IMR-90 (cell line): ENCODE results near the gene P2RX7.

ENCODE experiments used
- BHLHE40 ChIP-seq: fragments of 150-350 bp; IDR thresholded peaks from 2 replicates; pipeline ENCODE4 v1.6.1; 2016; ENCODE audit warnings: mild to moderate bottlenecking, low read depth, low read length
- CEBPB ChIP-seq: IDR thresholded peaks from 2 replicates; pipeline ENCODE4 v1.6.1; 2012; ENCODE audit warnings: low read depth, low read length, improper control_type of control experiment
- CTCF ChIP-seq: conservative IDR thresholded peaks from 2 replicates; pipeline ENCODE4 v1.5.1; 2012; ENCODE audit warnings: mild to moderate bottlenecking, low read depth, low read length, improper control_type of control experiment
- ELK1 ChIP-seq: fragments of 150-350 bp; IDR thresholded peaks from 2 replicates; pipeline ENCODE4 v1.6.1; 2016; ENCODE audit warnings: low read depth, mild to moderate bottlenecking, low read length, moderate library complexity, borderline replicate concordance
- FOS ChIP-seq: fragments of 150-350 bp; IDR thresholded peaks from 2 replicates; pipeline ENCODE4 v1.6.1; 2016; ENCODE audit warnings: low read depth, low read length
- MXI1 ChIP-seq: IDR thresholded peaks from 2 replicates; pipeline ENCODE4 v1.6.1; 2012; ENCODE audit warnings: low read depth, mild to moderate bottlenecking, low read length, moderate library complexity, borderline replicate concordance
- POLR2A ChIP-seq: IDR thresholded peaks from 2 replicates; pipeline ENCODE4 v1.6.1; 2012; ENCODE audit warnings: mild to moderate bottlenecking, low read depth, low read length
- RFX5 ChIP-seq: IDR thresholded peaks from 2 replicates; pipeline ENCODE4 v1.8.0; 2012; ENCODE audit warnings: low read depth, mild to moderate bottlenecking, low read length, moderate library complexity
- SMC3 ChIP-seq: fragments of 150-350 bp; IDR thresholded peaks from 2 replicates; pipeline ENCODE4 v1.6.1; 2016; ENCODE audit warnings: low read depth, mild to moderate bottlenecking, antibody characterized with exemption, low read length, moderate library complexity

- TF ChIP-seq ELK1 = no peak
- no peak for TF ChIP-seq CTCF
- no peak for TF ChIP-seq SMC3
- no peak for TF ChIP-seq FOS
- no peak for TF ChIP-seq POLR2A
- TF ChIP-seq RFX5 = no peak
- no peak for TF ChIP-seq MXI1
- TF ChIP-seq CEBPB = no peak
- TF ChIP-seq BHLHE40 = no peak
Observed at GRCh38 chr12:121184425-121184824, 51.7 kb downstream of the P2RX7 start.
